Measurements from ENCODE around the gene PCBD1.

GRCh38 chr10:70912556-70912955 is 24.2 kb upstream of the PCBD1 start:
- TF ChIP-seq ZFP36 (IDR thresholded peaks at IDR 0.05; ENCODE audit: borderline replicate concordance, partially characterized antibody) = no peak
- no peak for TF ChIP-seq JUNB (IDR thresholded peaks at IDR 0.05)
- no peak for TF ChIP-seq JUN (IDR thresholded peaks at IDR 0.05)
- no peak for TF ChIP-seq CTCF (IDR thresholded peaks at IDR 0.05)
- no peak for TF ChIP-seq EP300 (IDR thresholded peaks at IDR 0.05)
- TF ChIP-seq POLR2A (IDR thresholded peaks at IDR 0.05; ENCODE audit: low read length) = no peak
- no peak for TF ChIP-seq CBX2 (IDR thresholded peaks at IDR 0.05; ENCODE audit: borderline replicate concordance, low read depth)
- TF ChIP-seq CHD4 (IDR thresholded peaks at IDR 0.05; ENCODE audit: borderline replicate concordance) = no peak
- no peak for TF ChIP-seq FOSL2 (IDR thresholded peaks at IDR 0.05)
- TF ChIP-seq FOSL2 (CRISPR knock-in tag; IDR thresholded peaks at IDR 0.05) = no peak
